ENCODE measurements around the gene TFB1M. TPM values are rescaled to one million over a fixed set of nuclear protein-coding genes. Genes with fewer than 3 reads are reported as not detected.
A peak's percentile ranks its signal among the peaks of the same experiment; 100 is the strongest.
"Not testable (repeated sequence)": the region's sequence is repeated elsewhere in the genome, so short reads cannot be mapped to it uniquely, and the experiment has no call there.

The TFB1M gene
- 7.6 TPM for total RNA-seq

DNA sequence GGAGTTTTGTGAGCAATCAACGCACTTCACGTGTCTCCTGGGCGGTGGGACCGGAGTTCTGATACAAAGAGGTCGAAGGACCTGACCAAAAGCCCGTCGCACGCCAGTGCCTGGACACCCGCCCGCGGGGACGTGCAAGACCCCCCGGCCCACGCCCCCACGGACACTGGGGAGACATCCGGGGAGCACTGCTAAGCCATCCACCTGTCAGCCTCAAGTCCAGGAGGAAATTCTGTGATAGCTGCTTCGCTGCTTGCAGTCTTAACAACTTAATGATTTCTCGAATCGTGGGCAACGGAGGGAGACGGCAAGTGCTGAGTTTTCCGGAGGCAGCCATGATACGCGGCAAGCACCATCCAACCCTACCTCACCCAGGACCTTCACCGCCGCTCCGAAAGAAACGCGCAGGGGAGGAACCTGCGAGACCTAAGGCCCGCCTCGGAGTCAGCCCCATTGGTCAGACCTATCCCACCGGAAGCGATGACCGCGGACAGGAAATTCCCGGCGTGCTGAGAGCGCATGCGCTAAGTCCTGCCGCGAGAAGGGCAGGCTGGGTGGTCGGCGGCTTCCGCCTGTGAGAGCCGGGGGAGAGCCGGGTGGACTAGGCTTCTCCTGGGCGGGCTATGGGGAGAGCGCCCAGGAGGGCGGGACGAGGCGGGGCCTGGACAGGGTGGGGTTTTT, at the start of gene TFB1M:
Gene TFB1M, minus strand, starts transcription at position 393 of the 681 bp plus-strand sequence. Its CDS starts 56 bp downstream, at position 337.
- Histone ChIP-seq H3K9me3 (no peaks in the 10 kb centered on the region), H3K36me3 (no peaks in the 10 kb centered on the region), H3K27ac (peak within 1 kb of the TSS; percentile 77), H3K4me1 (peaks cover 5% of the 10 kb centered on the region), H3K4me3 (peak within 1 kb of the TSS; percentile 81 to 84), H3K27me3 (no peaks in the 10 kb centered on the region)
- DNase-seq (ENCODE audit: extremely low spot score in 2 of 2), result peak; percentile 99
- intact Hi-C loops (cut with DNase I), result no loop called here
- TF ChIP-seq POLR2AphosphoS5 (IDR thresholded peaks at IDR 0.05; ENCODE audit: insufficient read depth in 1 of 2, low read depth in 1 of 2) (peak; percentile 95 to 97), POLR2A (IDR thresholded peaks at IDR 0.05) (peak in 1 of 2 donors; percentile 68)
- TF ChIP-seq, protein P1, sequence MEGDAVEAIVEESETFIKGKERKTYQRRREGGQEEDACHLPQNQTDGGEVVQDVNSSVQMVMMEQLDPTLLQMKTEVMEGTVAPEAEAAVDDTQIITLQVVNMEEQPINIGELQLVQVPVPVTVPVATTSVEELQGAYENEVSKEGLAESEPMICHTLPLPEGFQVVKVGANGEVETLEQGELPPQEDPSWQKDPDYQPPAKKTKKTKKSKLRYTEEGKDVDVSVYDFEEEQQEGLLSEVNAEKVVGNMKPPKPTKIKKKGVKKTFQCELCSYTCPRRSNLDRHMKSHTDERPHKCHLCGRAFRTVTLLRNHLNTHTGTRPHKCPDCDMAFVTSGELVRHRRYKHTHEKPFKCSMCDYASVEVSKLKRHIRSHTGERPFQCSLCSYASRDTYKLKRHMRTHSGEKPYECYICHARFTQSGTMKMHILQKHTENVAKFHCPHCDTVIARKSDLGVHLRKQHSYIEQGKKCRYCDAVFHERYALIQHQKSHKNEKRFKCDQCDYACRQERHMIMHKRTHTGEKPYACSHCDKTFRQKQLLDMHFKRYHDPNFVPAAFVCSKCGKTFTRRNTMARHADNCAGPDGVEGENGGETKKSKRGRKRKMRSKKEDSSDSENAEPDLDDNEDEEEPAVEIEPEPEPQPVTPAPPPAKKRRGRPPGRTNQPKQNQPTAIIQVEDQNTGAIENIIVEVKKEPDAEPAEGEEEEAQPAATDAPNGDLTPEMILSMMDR (IDR thresholded peaks at IDR 0.05), result no peak

DNA sequence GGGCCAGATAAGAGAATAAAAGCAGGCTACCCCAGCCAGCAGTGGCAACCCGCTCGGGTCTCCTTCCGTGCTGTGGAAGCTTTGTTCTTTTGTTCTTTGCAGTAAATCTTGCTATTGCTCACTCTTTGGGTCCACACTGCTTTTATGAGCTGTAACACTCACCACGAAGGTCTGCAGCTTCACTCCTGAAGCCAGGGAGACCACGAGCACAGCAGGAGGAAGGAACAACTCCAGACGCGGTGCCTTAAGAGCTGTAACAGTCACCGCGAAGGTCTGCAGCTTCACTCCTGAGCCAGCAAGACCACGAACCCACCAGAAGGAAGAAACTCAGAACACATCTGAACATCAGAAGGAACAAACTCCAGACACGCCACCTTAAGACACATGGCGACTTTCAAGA, 49.7 kb upstream of the TFB1M start:
- DNase-seq (ENCODE audit: extremely low spot score in 2 of 2); H3K4me3 ChIP-seq; H3K9me3 ChIP-seq; H3K36me3 ChIP-seq; H3K27ac ChIP-seq; intact Hi-C loops (cut with DNase I); H3K27me3 ChIP-seq; H3K4me1 ChIP-seq: not testable (repeated sequence)

DNA sequence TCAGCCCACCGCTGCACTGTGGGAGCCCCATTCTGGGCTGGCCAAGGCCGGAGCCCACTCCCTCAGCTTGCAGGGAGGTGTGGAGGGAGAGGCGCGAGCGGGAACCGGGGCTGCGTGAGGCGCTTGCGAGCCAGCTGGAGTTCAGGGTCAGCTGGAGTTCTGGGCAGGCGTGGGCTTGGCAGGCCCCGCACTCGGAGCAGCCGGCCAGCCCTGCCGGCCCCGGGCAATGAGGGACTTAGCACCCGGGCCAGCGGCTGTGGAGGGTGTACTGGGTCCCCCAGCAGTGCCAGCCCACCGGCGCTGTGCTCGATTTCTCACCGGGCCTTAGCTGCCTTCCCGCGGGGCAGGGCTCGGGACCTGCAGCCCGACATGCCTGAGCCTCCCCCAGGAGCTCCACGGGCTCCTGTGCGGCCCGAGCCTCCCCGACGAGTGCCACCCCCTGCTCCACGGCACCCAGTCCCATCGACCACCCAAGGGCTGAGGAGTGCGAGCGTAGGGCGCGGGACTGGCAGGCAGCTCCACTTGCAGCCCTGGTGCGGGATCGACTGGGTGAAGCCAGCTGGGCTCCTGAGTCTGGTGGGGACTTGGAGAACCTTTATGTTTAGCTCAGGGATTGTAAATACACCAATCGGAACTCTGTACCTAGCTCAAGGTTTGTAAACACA, 48.8 kb upstream of the TFB1M start:
- intact Hi-C loops (cut with DNase I); H3K36me3 ChIP-seq: not testable (repeated sequence)

DNA sequence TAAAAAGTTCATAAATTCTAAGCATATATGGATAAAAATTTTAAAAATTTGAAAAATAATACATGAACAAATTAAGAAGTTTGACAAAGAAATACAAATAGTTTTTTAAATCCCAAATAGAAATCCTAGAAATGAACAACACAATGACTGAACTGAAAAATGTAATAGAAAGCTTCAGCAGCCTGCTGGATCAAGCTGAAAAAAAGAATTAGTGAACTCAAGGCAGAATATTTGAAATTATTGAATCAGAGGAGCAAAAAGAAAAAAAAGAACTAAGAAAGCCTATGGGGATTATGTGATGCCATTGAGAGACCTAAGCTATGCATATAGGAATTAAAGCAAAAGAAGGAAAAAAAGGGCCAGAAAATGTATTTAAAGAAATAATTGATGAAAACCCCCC, 39.9 kb upstream of the TFB1M start:
- H3K36me3 ChIP-seq, result no peaks in the 10 kb centered on the region
- intact Hi-C loops (cut with DNase I), result no loop called here

More for the DNA sequence above, 48.8 kb upstream of the TFB1M start:
- not testable (repeated sequence) for H3K4me3 ChIP-seq; H3K4me1 ChIP-seq; H3K27me3 ChIP-seq; H3K27ac ChIP-seq; DNase-seq (ENCODE audit: extremely low spot score in 2 of 2); H3K9me3 ChIP-seq

DNA sequence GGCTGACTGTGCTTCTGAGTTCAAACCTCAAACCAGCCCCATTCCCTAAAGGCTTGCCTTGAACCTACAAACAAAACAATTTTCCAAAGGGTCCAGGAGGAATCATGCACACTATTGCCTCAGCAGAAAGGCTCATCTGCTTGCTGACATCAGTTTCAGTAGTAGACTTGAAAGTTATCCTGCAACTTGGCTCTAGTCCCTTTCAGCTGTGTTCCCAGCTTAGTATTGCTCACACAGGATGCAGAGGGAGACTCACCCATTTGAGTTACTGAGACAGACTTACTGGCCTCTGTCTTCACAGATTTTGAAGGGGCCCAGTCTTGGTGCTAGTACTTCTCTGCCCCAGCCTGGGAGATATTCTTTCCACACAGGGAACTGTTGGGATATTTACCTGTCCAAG, 38.5 kb upstream of the TFB1M start:
- no peak for DNase-seq (ENCODE audit: extremely low spot score in 2 of 2)
- intact Hi-C loops (cut with DNase I), result no loop called here
- no peak overlapping the region for H3K27ac ChIP-seq
- H3K36me3 ChIP-seq, result no peaks in the 10 kb centered on the region
- TF ChIP-seq POLR2A (IDR thresholded peaks at IDR 0.05) (no peak), POLR2AphosphoS5 (IDR thresholded peaks at IDR 0.05; ENCODE audit: insufficient read depth in 1 of 2, low read depth in 1 of 2) (no peak)
- TF ChIP-seq, protein P1 (IDR thresholded peaks at IDR 0.05), result no peak
- H3K4me1 ChIP-seq, result no peaks in the 10 kb centered on the region
- no peak overlapping the region for H3K4me3 ChIP-seq
- H3K27me3 ChIP-seq, result no peaks in the 10 kb centered on the region
- H3K9me3 ChIP-seq, result peaks cover 10% of the 10 kb centered on the region

More for the DNA sequence above, 39.9 kb upstream of the TFB1M start:
- DNase-seq (ENCODE audit: extremely low spot score in 2 of 2), result no peak
- no peak overlapping the region for H3K27ac ChIP-seq
- no peaks in the 10 kb centered on the region for H3K4me1 ChIP-seq
- no peak overlapping the region for H3K4me3 ChIP-seq
- H3K9me3 ChIP-seq, result peaks cover 9% of the 10 kb centered on the region
- TF ChIP-seq POLR2AphosphoS5 (IDR thresholded peaks at IDR 0.05; ENCODE audit: insufficient read depth in 1 of 2, low read depth in 1 of 2) (no peak), POLR2A (IDR thresholded peaks at IDR 0.05) (no peak)
- TF ChIP-seq, protein P1 (IDR thresholded peaks at IDR 0.05), result no peak
- no peaks in the 10 kb centered on the region for H3K27me3 ChIP-seq

DNA sequence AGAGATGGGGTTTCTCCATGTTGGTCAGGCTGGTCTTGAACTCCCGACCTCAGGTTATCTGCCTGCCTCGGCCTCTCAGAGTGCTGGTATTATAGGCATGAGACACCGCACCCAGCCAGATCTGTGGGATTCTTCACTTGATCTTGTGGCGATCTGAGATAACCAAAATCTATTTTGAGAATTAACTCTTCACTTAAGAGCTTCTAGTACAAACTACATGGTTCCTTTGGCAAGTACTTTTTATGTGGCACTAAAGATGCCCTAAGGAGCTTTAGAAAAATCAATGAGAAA, 37.8 kb upstream of the TFB1M start:
- TF ChIP-seq POLR2AphosphoS5 (IDR thresholded peaks at IDR 0.05; ENCODE audit: insufficient read depth in 1 of 2, low read depth in 1 of 2) (no peak), POLR2A (IDR thresholded peaks at IDR 0.05) (no peak)
- TF ChIP-seq, protein P1 (IDR thresholded peaks at IDR 0.05), result no peak
- DNase-seq (ENCODE audit: extremely low spot score in 2 of 2), result no peak
- Histone ChIP-seq H3K9me3 (peaks cover 14% of the 10 kb centered on the region), H3K4me3 (no peak overlapping the region), H3K27ac (no peak overlapping the region), H3K4me1 (no peaks in the 10 kb centered on the region), H3K36me3 (no peaks in the 10 kb centered on the region), H3K27me3 (no peaks in the 10 kb centered on the region)
- intact Hi-C loops (cut with DNase I), result no loop called here

Data from vagina (tissue), 2 donors.